HG03066 (cell line): Measurements from ENCODE around the gene SMURF1.

Experiments
- ATAC-seq: cut with Tn5 transposase; IDR thresholded peaks from one replicate; pipeline ENCODE4 v1.9.1; 2021; ENCODE audit warnings: low read depth; ENCODE audit not compliant: unreplicated experiment

Gene SMURF1

DNA sequence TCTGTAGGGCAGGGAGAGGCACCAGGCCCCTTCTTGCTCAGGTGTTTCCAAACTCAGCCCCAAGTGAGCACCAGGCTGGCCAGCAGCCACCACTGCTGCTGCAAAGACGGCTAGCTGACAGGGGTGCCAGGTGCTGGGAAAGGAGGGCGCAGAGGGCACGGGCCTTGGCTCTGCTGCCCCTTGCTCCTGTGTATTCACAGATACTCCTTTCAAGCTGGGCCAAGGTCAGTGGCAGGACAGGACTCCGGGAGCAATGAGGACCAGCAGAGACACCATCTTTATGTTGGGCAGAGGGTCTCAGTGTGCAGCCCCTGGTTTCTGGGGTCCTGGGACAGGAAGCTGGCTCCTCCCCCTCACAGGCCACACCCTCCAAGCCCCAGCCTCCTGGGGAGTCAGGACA is 110.1 kb downstream of the SMURF1 start:
- no peak for ATAC-seq

DNA sequence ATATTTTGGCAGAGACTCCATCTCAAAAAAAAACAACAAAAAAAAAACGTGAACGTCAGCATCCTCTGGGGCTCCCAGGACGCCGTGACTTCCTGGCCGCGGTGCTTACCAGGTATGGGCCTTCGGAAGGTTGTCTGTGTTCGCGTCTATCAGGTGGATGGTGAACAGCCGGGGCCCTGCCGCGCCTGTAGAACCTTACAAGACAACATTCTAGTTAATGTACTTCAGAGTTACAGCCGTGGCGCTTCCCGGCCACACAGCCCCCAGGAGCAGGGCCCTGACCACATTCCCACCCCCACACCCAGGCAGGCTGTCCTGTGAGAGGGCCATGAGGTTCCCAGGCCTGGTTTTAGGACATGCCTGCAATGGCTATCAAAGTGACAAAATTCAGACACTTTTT is 111.0 kb downstream of the SMURF1 start:
- ATAC-seq = no peak

DNA sequence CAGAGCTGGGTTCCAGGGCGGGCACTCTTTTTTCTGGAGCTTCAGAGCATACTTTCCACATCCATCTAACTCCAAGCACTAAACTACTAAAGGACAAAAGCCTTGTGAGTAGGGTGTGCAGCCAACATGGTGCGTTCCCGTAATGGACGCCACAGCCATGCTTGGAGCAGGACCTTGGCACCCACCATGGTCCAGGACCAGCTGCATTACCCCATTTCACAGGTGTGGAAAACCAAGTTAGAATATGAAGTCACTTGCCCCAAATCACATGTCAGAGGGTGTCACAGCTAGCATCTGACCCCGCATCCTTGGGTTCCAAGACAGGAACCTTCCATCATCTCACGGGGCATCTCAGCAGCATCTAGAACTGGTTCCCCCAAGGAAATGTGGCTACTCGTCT is 112.4 kb downstream of the SMURF1 start:
- ATAC-seq = no peak

- no peak for ATAC-seq
These were observed 113.0 kb downstream of the SMURF1 start for GRCh38 chr7:99030951-99031350.

- no peak for ATAC-seq
These were observed 113.5 kb downstream of the SMURF1 start for GRCh38 chr7:99030457-99030856.

- ATAC-seq = no peak
These were observed 114.2 kb downstream of the SMURF1 start for GRCh38 chr7:99029466-99030435.

GRCh38 chr7:99028261-99028973 is 115.5 kb downstream of the SMURF1 start:
- no peak for ATAC-seq

GRCh38 chr7:99027841-99028240 is 116.1 kb downstream of the SMURF1 start:
- ATAC-seq = no peak

DNA sequence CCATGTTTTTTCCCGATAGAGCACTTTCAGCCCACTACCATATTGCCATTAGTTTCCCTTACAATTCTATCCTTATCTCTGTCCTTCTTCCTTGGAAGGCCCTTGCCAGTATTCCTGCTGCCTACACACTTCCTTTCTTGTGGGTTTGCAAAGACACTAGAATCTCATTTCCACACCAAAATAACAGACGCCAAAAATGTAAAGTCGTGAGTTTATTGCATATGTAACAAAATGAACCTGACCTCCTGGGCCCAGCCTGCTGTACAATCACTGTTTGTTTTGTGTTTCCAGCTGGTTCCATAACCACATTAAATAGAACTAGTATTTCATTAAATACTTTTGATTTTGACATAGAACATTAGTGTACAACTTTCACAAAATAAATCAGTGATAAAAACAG is 116.7 kb downstream of the SMURF1 start:
- ATAC-seq = no peak

DNA sequence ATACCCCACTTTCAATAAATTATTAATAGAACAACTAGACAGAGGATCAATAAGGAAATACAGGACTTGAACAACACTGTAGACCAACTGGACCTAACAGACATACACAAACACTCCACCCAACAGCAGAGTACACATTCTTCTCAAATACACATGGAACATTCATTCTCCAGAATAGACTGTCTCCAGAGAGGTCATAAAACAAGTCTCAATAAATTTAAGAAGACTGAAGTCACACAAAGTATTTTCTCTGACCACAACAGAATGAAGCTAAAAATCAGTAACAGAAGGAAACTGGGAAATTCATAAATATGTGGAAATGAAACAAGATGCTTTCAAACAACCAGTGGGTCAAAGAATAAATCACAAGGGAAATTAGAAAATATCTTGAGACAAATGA is 119.8 kb downstream of the SMURF1 start:
- ATAC-seq = no peak

- ATAC-seq = no peak
These were observed 121.9 kb downstream of the SMURF1 start for GRCh38 chr7:99021941-99022560.

GRCh38 chr7:99020413-99020715 is 123.5 kb downstream of the SMURF1 start:
- no peak for ATAC-seq

DNA sequence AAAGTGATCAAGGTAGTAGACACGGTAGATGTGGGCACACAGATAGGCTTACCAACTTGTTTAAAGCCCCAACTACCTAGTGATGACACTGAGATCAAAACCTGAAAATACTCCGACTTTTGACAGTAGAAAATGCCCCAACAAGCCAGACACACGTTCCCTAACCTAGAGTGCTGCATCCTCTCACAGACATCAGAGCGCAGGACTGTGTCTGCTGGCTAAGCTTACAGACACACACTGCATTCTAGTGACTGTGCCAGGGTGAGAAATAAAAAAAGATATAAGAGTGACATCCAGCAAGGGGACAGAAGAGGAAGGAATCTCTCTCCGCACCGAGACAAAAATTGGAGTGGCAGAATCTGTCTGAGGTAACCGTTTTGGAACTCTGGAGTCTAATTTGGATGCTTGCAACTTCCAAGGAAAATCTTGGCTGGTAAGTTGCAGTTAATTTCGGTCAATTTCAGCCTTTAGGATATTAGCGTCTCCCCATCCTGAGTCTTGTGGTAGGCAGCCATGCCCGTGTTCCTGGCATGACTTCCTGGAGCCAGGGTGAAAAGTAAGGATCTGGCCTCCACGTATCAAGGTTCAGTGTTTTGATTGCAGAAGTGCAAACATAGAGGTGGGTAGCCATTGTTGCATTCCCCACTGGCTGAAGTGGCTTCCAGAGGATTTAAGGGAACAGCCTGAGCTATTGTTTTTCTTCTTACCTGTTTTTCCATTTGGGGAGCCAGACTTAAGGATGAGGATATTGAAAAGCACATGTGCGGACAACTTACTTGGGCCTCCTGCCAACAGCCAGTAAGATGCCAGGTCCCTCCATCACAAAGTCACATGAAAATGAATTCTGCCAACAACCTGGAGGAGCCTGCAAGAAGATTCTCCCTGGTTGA is 124.1 kb downstream of the SMURF1 start:
- ATAC-seq = no peak

GRCh38 chr7:99016196-99016595 is 127.7 kb downstream of the SMURF1 start:
- no peak for ATAC-seq

DNA sequence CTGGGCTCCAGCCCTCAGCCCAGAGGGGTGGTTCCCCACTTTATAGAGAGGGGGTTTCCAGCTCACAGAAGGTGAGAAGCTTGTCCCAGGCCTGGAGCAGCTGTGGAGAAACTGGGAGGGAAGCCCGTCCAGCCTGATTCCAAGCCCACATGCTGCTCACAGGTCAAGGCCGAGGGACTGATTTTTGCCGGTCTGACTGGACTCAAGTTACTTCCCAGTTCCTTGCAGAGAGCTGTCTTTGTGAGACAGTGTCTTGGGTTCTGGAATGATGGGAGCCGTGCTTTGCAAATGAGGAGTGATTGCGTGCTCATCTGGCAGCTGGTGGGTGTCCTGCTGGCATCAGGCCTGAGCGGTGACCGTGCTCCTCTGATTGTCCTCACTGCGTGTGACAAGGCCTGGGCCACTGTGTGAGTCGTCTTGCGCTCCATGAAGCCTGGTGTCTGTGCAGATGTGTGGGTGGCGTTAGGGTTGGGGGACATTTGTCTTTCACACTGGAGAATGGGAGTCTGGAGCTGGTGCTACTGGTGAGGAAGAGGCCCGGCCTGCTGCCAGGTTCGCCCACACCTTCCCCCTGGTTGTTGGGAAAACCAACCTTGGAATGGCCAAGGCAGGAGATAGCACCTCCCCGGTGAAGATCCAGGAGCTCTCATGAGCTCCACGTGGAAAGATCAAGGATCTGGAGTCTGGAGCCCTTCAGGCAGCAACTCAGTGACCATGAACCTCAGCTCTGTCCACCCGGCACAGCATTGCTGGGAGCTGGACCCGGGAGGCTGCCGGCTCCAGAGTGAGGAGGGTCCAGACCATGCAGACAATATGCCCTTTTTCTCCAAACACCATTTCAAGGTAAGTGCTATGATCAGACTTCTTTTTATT is 129.6 kb downstream of the SMURF1 start:
- ATAC-seq = no peak

GRCh38 chr7:99013266-99014112 is 130.4 kb downstream of the SMURF1 start:
- no peak for ATAC-seq

DNA sequence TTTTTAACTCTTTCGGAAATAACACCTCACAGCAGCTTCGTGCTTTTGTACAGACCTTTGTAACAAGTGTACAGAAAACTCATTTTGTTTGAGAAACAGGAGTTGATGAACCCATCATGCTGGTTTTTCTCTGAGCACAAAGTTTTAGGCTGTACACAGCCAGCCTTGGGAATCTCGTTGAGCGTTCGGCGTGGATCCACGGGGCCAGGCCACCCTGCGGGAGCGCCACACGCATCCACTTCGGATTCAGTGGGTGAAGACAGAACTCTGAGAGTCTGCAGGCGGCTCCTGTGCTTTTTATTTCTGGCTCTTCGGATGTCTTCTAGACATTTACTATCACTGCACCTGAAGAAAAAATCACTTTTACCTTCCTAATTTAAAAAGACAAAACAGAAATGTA is 131.2 kb downstream of the SMURF1 start:
- ATAC-seq = no peak

DNA sequence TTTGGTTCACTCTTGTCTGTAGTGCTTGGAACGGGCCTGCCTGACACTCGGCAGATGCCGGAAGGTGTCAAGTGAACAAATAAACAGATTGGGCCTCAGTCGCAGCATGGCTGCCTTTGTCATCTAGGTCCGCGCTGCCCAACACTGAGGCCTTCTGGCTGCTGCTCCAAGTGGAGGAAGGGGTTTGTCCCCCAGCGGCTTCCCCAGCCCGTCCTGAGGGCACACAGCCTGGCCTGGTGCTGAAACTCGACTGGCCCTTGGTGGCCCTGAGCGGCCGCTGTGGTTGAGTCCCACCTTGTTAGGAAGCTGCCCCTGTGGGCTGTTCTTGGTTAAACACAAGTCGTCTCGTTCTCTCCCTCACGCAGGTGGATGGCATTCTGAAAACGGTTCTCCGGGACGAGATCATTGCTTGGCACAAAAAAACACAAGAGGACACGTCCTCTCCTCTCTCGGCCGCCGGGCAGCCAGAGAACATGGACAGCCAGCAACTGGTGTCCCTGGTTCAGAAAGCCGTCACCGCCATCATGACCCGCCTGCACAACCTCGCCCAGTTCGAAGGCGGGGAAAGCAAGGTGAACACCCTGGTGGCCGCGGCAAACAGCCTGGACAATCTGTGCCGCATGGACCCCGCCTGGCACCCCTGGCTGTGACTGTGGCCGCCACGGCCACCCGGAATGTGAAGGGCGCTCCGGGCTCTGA is 132.1 kb downstream of the SMURF1 start:
- ATAC-seq = no peak
